HepG2 (cell line): ENCODE measurements around the gene OVCA2. TPM values are rescaled to one million over a fixed set of nuclear protein-coding genes. Genes with fewer than 3 reads are reported as not detected.

Experiments used
- HMGXB4 ChIP-seq, 2 experiments: sonication (generic) in 1 of 2; formaldehyde crosslinking in 1 of 2; IDR thresholded peaks; 2 replicates each; pipeline versions ENCODE4 v1.4.0 to v1.6.1; 2018 to 2020; ENCODE audit warnings: missing genetic modification reagents in 2 of 2, borderline replicate concordance in 1 of 2, low read depth in 1 of 2, mild to moderate bottlenecking in 1 of 2, missing biosample characterization in 1 of 2
- HOXA3 ChIP-seq: sonication (generic); formaldehyde crosslinking; IDR thresholded peaks from 2 replicates; pipeline ENCODE4 v1.5.0; 2020; ENCODE audit warnings: missing genetic modification reagents
- JUN ChIP-seq: sonication (generic); formaldehyde crosslinking; IDR thresholded peaks from 2 replicates; pipeline ENCODE4 v1.4.0; 2020; ENCODE audit warnings: mild to moderate bottlenecking, missing genetic modification reagents
- JUND ChIP-seq: sonication (generic); formaldehyde crosslinking; IDR thresholded peaks from 2 replicates; pipeline ENCODE4 v1.8.0; 2022; ENCODE audit warnings: mild to moderate bottlenecking, missing genetic modification reagents
- KLF9 ChIP-seq: IDR thresholded peaks from 2 replicates; pipeline ENCODE4 v1.6.1; 2016; ENCODE audit warnings: low read depth
- LRRFIP1 ChIP-seq: sonication (generic); formaldehyde crosslinking; conservative IDR thresholded peaks from 2 replicates; pipeline ENCODE4 v1.4.0; 2020; ENCODE audit warnings: missing genetic modification reagents
- ZBTB25 ChIP-seq: IDR thresholded peaks from 2 replicates; pipeline ENCODE4 v1.6.1; 2018; ENCODE audit warnings: missing genetic modification reagents
- ZHX1 ChIP-seq: sonication (generic); formaldehyde crosslinking; IDR thresholded peaks from 2 replicates; pipeline ENCODE4 v1.8.1; 2022; ENCODE audit warnings: low read depth, mild to moderate bottlenecking, missing genetic modification reagents
- ZNF224 ChIP-seq: sonication (generic); formaldehyde crosslinking; IDR thresholded peaks from 2 replicates; pipeline ENCODE4 v1.5.0; 2020; ENCODE audit warnings: mild to moderate bottlenecking, missing genetic modification reagents
- ZNF792 ChIP-seq: IDR thresholded peaks from 2 replicates; pipeline ENCODE4 v1.6.1; 2016
- ZNF883 ChIP-seq: sonication (generic); formaldehyde crosslinking; IDR thresholded peaks from 2 replicates; pipeline ENCODE4 v1.5.1; 2020; ENCODE audit warnings: mild to moderate bottlenecking, missing genetic modification reagents; ENCODE audit errors: not compliant biosample characterization
- polyA plus RNA-seq, 8 experiments: library from polyadenylated mRNA; depleted of rRNA in 3 of 8; stranded (reverse) in 7 of 8; unstranded in 1 of 8; fragments of >200 nt; fragmentation: Illumina TruSeq in 4 of 8; extraction: Trizol in 4 of 8; gene quantifications; 2 replicates each; pipeline versions ENCODE4 v1.2.1 to v1.2.3, GENCODE V29; 2011 to 2016; ENCODE audit warnings: low read depth in 4 of 8, missing spikeins in 1 of 8, mixed read lengths in 1 of 8; ENCODE audit not compliant: insufficient read depth in 1 of 8
- total RNA-seq, 5 experiments: library from RNA; depleted of rRNA; stranded (reverse); fragments of >200 nt; fragmentation: Illumina TruSeq; extraction: Trizol; gene quantifications; 2 replicates each; pipeline ENCODE4 v1.2.3, GENCODE V29; 2016; ENCODE audit warnings: low read depth in 1 of 5
- TF ChIP-seq, protein P1 (sequence below): sonication (generic); formaldehyde crosslinking; IDR thresholded peaks from 2 replicates; pipeline ENCODE4 v1.8.0; 2022; ENCODE audit warnings: low read depth, missing genetic modification reagents
- TF ChIP-seq, protein P2 (sequence below): sonication (generic); formaldehyde crosslinking; IDR thresholded peaks from 2 replicates; pipeline ENCODE4 v1.5.1; 2020; ENCODE audit warnings: mild to moderate bottlenecking, missing genetic modification reagents, borderline replicate concordance

The OVCA2 gene
- total and polyA plus RNA-seq, 2 of the 13 experiments (the other 11 are each of a cell fraction or from before 2014, with no cell fraction given) = 23.7 to 28.2 TPM

GRCh38 chr17:1995321-1995892, 46.4 kb upstream of the OVCA2 start (continued):
- peak in 1 of 2 experiments; percentile 57; a peak in 1 of 4 replicates for TF ChIP-seq HMGXB4 (CRISPR knock-in tag; IDR thresholded peaks at IDR 0.05; ENCODE audit: borderline replicate concordance in 1 of 2, low read depth in 1 of 2)
- TF ChIP-seq JUND (CRISPR knock-in tag) = no peak
- TF ChIP-seq, protein P1, sequence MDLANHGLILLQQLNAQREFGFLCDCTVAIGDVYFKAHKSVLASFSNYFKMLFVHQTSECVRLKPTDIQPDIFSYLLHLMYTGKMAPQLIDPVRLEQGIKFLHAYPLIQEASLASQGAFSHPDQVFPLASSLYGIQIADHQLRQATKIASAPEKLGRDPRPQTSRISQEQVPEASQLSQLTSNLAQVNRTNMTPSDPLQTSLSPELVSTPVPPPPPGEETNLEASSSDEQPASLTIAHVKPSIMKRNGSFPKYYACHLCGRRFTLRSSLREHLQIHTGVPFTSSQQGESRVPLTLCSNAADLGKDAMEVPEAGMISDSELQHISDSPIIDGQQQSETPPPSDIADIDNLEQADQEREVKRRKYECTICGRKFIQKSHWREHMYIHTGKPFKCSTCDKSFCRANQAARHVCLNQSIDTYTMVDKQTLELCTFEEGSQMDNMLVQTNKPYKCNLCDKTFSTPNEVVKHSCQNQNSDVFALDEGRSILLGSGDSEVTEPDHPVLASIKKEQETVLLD (CRISPR knock-in tag) = no peak
- TF ChIP-seq JUN (CRISPR knock-in tag) = no peak
- TF ChIP-seq, protein P2, sequence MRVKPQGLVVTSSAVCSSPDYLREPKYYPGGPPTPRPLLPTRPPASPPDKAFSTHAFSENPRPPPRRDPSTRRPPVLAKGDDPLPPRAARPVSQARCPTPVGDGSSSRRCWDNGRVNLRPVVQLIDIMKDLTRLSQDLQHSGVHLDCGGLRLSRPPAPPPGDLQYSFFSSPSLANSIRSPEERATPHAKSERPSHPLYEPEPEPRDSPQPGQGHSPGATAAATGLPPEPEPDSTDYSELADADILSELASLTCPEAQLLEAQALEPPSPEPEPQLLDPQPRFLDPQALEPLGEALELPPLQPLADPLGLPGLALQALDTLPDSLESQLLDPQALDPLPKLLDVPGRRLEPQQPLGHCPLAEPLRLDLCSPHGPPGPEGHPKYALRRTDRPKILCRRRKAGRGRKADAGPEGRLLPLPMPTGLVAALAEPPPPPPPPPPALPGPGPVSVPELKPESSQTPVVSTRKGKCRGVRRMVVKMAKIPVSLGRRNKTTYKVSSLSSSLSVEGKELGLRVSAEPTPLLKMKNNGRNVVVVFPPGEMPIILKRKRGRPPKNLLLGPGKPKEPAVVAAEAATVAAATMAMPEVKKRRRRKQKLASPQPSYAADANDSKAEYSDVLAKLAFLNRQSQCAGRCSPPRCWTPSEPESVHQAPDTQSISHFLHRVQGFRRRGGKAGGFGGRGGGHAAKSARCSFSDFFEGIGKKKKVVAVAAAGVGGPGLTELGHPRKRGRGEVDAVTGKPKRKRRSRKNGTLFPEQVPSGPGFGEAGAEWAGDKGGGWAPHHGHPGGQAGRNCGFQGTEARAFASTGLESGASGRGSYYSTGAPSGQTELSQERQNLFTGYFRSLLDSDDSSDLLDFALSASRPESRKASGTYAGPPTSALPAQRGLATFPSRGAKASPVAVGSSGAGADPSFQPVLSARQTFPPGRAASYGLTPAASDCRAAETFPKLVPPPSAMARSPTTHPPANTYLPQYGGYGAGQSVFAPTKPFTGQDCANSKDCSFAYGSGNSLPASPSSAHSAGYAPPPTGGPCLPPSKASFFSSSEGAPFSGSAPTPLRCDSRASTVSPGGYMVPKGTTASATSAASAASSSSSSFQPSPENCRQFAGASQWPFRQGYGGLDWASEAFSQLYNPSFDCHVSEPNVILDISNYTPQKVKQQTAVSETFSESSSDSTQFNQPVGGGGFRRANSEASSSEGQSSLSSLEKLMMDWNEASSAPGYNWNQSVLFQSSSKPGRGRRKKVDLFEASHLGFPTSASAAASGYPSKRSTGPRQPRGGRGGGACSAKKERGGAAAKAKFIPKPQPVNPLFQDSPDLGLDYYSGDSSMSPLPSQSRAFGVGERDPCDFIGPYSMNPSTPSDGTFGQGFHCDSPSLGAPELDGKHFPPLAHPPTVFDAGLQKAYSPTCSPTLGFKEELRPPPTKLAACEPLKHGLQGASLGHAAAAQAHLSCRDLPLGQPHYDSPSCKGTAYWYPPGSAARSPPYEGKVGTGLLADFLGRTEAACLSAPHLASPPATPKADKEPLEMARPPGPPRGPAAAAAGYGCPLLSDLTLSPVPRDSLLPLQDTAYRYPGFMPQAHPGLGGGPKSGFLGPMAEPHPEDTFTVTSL (CRISPR knock-in tag) = no peak
- TF ChIP-seq ZNF883 (CRISPR knock-in tag) = no peak
- peak; percentile 30; the same call in 1 of the 2 replicates for TF ChIP-seq HOXA3 (CRISPR knock-in tag)
- TF ChIP-seq ZHX1 (CRISPR knock-in tag) = 0 out of 2 replicates have a peak, but pooled peaks have one; percentile 18
- TF ChIP-seq KLF9 (CRISPR knock-in tag) = no peak
- no peak for TF ChIP-seq LRRFIP1 (CRISPR knock-in tag)
- TF ChIP-seq ZBTB25 = 0 out of 2 replicates have a peak, but pooled peaks have one; percentile 26
- TF ChIP-seq ZNF792 (CRISPR knock-in tag) = no peak
- TF ChIP-seq ZNF224 = no peak
